GM23338 (cell line): ENCODE measurements around the gene ARHGEF3. TPM values are rescaled to one million over a fixed set of nuclear protein-coding genes. Genes with fewer than 3 reads are reported as not detected.

Experiments used
- ATAC-seq: fragments of 200-7000 bp; cut with Tn5 transposase; 3 replicates; pipeline ENCODE4 v1.9.1; 2020
- DNase-seq: peaks from one replicate; pipeline ENCODE4 v3.0.0-alpha.2; 2015; ENCODE audit warnings: low spot score
- H2AFZ ChIP-seq: fragments of 200-600 bp; sonication (generic); 2 replicates; pipeline ENCODE4 v1.8.0; 2016; ENCODE audit warnings: antibody characterized with exemption, mild to moderate bottlenecking, moderate library complexity
- H3F3A ChIP-seq: fragments of 200-600 bp; sonication (generic); replicated peaks from 2 replicates; pipeline ENCODE4 v1.8.0; 2017; ENCODE audit warnings: antibody characterized with exemption, mixed run types, low read depth
- H3K27ac ChIP-seq: fragments of 200-600 bp; sonication (generic); 2 replicates; pipeline ENCODE4 v1.6.1; 2016; ENCODE audit warnings: low read depth
- H3K27me3 ChIP-seq: fragments of 200-600 bp; sonication (generic); 2 replicates; pipeline ENCODE4 v1.8.0; 2016; ENCODE audit warnings: mild to moderate bottlenecking, mixed run types, moderate library complexity; ENCODE audit not compliant: insufficient read depth
- H3K36me3 ChIP-seq: fragments of 200-600 bp; sonication (generic); 2 replicates; pipeline ENCODE4 v1.8.0; 2016; ENCODE audit warnings: mild to moderate bottlenecking; ENCODE audit not compliant: insufficient read depth
- H3K4me1 ChIP-seq: fragments of 200-600 bp; sonication (generic); 2 replicates; pipeline ENCODE4 v1.8.0; 2016; ENCODE audit warnings: mild to moderate bottlenecking, moderate library complexity; ENCODE audit not compliant: insufficient read depth
- H3K4me2 ChIP-seq: fragments of 200-600 bp; sonication (generic); 2 replicates; pipeline ENCODE4 v1.7.1; 2017; ENCODE audit warnings: mixed run types
- H3K4me3 ChIP-seq: fragments of 200-600 bp; sonication (generic); 2 replicates; pipeline ENCODE4 v1.6.1; 2016; ENCODE audit warnings: mixed run types
- H3K79me2 ChIP-seq: fragments of 200-600 bp; sonication (generic); replicated peaks from 2 replicates; pipeline ENCODE4 v1.8.0; 2017; ENCODE audit warnings: mild to moderate bottlenecking; ENCODE audit not compliant: insufficient read depth
- H3K9me2 ChIP-seq: fragments of 200-600 bp; sonication (generic); 2 replicates; pipeline ENCODE4 v1.8.0; 2017; ENCODE audit not compliant: insufficient read depth
- H4K20me1 ChIP-seq: fragments of 200-600 bp; sonication (generic); replicated peaks from 2 replicates; pipeline ENCODE4 v1.8.0; 2017; ENCODE audit warnings: mild to moderate bottlenecking; ENCODE audit not compliant: insufficient read depth
- H3K27ac Mint-ChIP-seq: 2 replicates; pipeline ENCODE4 v1.8.0; 2020; ENCODE audit warnings: inconsistent platforms, mild to moderate bottlenecking, moderate library complexity, mixed read lengths
- H3K27me3 Mint-ChIP-seq: 3 replicates; pipeline ENCODE4 v1.8.0; 2022; ENCODE audit warnings: low read depth, mild to moderate bottlenecking, moderate library complexity, mixed read lengths, inconsistent platforms; ENCODE audit not compliant: insufficient read depth, poor library complexity
- H3K36me3 Mint-ChIP-seq: 3 replicates; pipeline ENCODE4 v1.8.0; 2021; ENCODE audit warnings: low read depth, mild to moderate bottlenecking, inconsistent platforms, moderate library complexity, mixed read lengths
- H3K4me1 Mint-ChIP-seq: 3 replicates; pipeline ENCODE4 v1.8.0; 2020; ENCODE audit warnings: mild to moderate bottlenecking, inconsistent platforms, mixed read lengths
- H3K4me3 Mint-ChIP-seq: 3 replicates; pipeline ENCODE4 v1.8.0; 2021; ENCODE audit warnings: moderate library complexity, mild to moderate bottlenecking, inconsistent platforms, mixed read lengths
- H3K9me3 Mint-ChIP-seq: 3 replicates; pipeline ENCODE4 v1.8.0; 2020; ENCODE audit warnings: moderate library complexity, mild to moderate bottlenecking, inconsistent platforms, mixed read lengths
- CREB1 ChIP-seq: fragments of 250-450 bp; sonication (Bioruptor Pico); IDR thresholded peaks from 2 replicates; pipeline ENCODE4 v1.5.0; 2020; ENCODE audit warnings: low read depth, mild to moderate bottlenecking, moderate library complexity
- EZH2 ChIP-seq: fragments of 200-600 bp; sonication (generic); IDR thresholded peaks from one replicate; pipeline ENCODE4 v1.8.0; 2017; ENCODE audit warnings: antibody characterized with exemption, mild to moderate bottlenecking, low read depth; ENCODE audit not compliant: unreplicated experiment
- EZH2phosphoT487 ChIP-seq: fragments of 200-600 bp; sonication (generic); IDR thresholded peaks from one replicate; pipeline ENCODE4 v1.8.1; 2018; ENCODE audit warnings: antibody characterized with exemption; ENCODE audit not compliant: unreplicated experiment
- JUNB ChIP-seq: IDR thresholded peaks from one replicate; pipeline ENCODE4 v1.6.1; 2016; ENCODE audit warnings: antibody characterized with exemption; ENCODE audit not compliant: unreplicated experiment
- NANOG ChIP-seq: IDR thresholded peaks from 2 replicates; pipeline ENCODE4 v1.6.1; 2016; ENCODE audit warnings: antibody characterized with exemption, borderline replicate concordance
- POLR2AphosphoS5 ChIP-seq: IDR thresholded peaks from 2 replicates; pipeline ENCODE4 v1.6.1; 2016; ENCODE audit warnings: antibody characterized with exemption, low read depth
- STAT1 ChIP-seq: IDR thresholded peaks from one replicate; pipeline ENCODE4 v1.6.1; 2016; ENCODE audit warnings: antibody characterized with exemption; ENCODE audit not compliant: unreplicated experiment
- ZNF114 ChIP-seq: fragments of 250-450 bp; sonication (Bioruptor Pico); IDR thresholded peaks from 2 replicates; pipeline ENCODE4 v1.5.0; 2020; ENCODE audit warnings: mild to moderate bottlenecking, moderate library complexity
- ZNF331 ChIP-seq: fragments of 250-450 bp; sonication (Bioruptor Pico); IDR thresholded peaks from 2 replicates; pipeline ENCODE4 v1.5.0; 2020; ENCODE audit warnings: low read depth, mild to moderate bottlenecking, moderate library complexity
- polyA plus RNA-seq: library from polyadenylated mRNA; unstranded; fragments of >200 nt; fragmentation: Nextera tagmentation; extraction: Ambion mirVana; gene quantifications from 2 replicates; pipeline ENCODE4 v1.2.1, GENCODE V29; 2016
- total RNA-seq: library from RNA; depleted of rRNA; stranded (reverse); fragments of >200 nt; shearing (Covaris generic); gene quantifications from 2 replicates; pipeline ENCODE4 v1.2.3, GENCODE V29; 2014
- TF ChIP-seq, protein P1 (sequence below): IDR thresholded peaks from one replicate; pipeline ENCODE4 v1.6.1; 2018; ENCODE audit warnings: antibody characterized with exemption; ENCODE audit not compliant: unreplicated experiment
- TF ChIP-seq, protein P2 (sequence below): IDR thresholded peaks from 2 replicates; pipeline ENCODE4 v1.6.1; 2016; ENCODE audit warnings: antibody characterized with exemption
- TF ChIP-seq, protein P3 (sequence below), 2 experiments: fragments of 200-600 bp in 1 of 2; sonication (generic) in 1 of 2; conservative IDR thresholded peaks; 2 replicates each; pipeline versions ENCODE4 v1.5.1 to v1.6.1; 2016 to 2017; ENCODE audit warnings: antibody characterized with exemption in 2 of 2, low read depth in 2 of 2, mild to moderate bottlenecking in 2 of 2, moderate library complexity in 1 of 2
- TF ChIP-seq, protein P4 (sequence below): fragments of 250-450 bp; sonication (Bioruptor Pico); IDR thresholded peaks from 2 replicates; pipeline ENCODE4 v1.5.0; 2020; ENCODE audit warnings: mild to moderate bottlenecking, moderate library complexity

Gene ARHGEF3
- total and polyA plus RNA-seq, 2 experiments from 2014 or later, result 5.0 to 5.1 TPM

DNA sequence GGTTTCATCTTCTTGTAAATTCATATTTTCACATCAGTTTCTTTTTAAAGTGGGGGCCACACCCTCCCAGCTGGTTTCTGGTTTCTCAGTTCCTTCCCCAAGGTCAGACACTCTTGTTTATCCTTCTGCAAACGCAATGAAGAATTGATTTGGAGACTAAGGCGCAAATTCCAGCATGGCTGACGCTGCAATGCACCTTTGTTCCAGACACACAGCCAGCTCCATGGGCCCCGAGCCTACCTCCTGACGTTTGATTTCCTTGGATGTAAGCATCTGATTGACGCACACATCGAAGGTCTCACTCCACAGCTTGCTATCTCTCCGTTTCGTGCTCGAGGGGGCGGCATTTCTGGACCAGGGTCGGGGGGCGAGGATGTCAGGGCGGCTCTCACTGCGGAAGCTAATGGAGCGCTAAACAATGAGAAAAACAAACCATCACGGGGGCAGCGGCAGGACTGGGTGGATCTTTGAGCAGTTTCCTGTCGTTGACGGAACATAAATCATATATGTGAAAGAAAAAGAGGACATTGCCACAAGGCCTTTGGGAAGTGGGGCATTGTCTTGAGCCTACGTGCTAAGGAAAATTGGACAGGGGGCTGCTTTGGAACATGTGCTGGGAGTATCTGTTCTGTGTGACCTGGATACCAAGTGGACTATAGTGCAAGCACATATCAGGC lies 46.9 kb downstream of the ARHGEF3 start:
- no peaks in the 10 kb centered on the region for H3K36me3 ChIP-seq
- Mint-ChIP-seq H3K27ac (no peak overlapping the region), H3K27me3 (peaks cover 8% of the 10 kb centered on the region), H3K36me3 (no peaks in the 10 kb centered on the region), H3K9me3 (no peaks in the 10 kb centered on the region), H3K4me3 (no peak overlapping the region), H3K4me1 (peaks cover 12% of the 10 kb centered on the region)
- H3K27me3 ChIP-seq, result no peaks in the 10 kb centered on the region
- H3K4me1 ChIP-seq, result peaks cover 4% of the 10 kb centered on the region; the same call in 1 of the 2 replicates
- no peak for DNase-seq
- H3F3A ChIP-seq, result no peaks in the 10 kb centered on the region
- H3K27ac ChIP-seq, result no peak overlapping the region
- no peak overlapping the region for H3K4me2 ChIP-seq
- H2AFZ ChIP-seq, result no peak overlapping the region
- ATAC-seq, result no peak
- H3K4me3 ChIP-seq, result no peak overlapping the region
- 0 out of 2 replicates have a peak, but pooled peaks cover 5% of the 10 kb centered on the region for H3K9me2 ChIP-seq
- no peaks in the 10 kb centered on the region for H4K20me1 ChIP-seq
- no peak for TF ChIP-seq STAT1
- TF ChIP-seq EZH2, result no peak
- TF ChIP-seq ZNF114 (CRISPR knock-in tag), result no peak
- no peak for TF ChIP-seq POLR2AphosphoS5
- TF ChIP-seq ZNF331 (CRISPR knock-in tag), result no peak
- TF ChIP-seq, protein P1, sequence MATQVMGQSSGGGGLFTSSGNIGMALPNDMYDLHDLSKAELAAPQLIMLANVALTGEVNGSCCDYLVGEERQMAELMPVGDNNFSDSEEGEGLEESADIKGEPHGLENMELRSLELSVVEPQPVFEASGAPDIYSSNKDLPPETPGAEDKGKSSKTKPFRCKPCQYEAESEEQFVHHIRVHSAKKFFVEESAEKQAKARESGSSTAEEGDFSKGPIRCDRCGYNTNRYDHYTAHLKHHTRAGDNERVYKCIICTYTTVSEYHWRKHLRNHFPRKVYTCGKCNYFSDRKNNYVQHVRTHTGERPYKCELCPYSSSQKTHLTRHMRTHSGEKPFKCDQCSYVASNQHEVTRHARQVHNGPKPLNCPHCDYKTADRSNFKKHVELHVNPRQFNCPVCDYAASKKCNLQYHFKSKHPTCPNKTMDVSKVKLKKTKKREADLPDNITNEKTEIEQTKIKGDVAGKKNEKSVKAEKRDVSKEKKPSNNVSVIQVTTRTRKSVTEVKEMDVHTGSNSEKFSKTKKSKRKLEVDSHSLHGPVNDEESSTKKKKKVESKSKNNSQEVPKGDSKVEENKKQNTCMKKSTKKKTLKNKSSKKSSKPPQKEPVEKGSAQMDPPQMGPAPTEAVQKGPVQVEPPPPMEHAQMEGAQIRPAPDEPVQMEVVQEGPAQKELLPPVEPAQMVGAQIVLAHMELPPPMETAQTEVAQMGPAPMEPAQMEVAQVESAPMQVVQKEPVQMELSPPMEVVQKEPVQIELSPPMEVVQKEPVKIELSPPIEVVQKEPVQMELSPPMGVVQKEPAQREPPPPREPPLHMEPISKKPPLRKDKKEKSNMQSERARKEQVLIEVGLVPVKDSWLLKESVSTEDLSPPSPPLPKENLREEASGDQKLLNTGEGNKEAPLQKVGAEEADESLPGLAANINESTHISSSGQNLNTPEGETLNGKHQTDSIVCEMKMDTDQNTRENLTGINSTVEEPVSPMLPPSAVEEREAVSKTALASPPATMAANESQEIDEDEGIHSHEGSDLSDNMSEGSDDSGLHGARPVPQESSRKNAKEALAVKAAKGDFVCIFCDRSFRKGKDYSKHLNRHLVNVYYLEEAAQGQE, result no peak
- no peak for TF ChIP-seq EZH2phosphoT487
- TF ChIP-seq NANOG, result no peak
- no peak for TF ChIP-seq JUNB
- TF ChIP-seq, protein P2, sequence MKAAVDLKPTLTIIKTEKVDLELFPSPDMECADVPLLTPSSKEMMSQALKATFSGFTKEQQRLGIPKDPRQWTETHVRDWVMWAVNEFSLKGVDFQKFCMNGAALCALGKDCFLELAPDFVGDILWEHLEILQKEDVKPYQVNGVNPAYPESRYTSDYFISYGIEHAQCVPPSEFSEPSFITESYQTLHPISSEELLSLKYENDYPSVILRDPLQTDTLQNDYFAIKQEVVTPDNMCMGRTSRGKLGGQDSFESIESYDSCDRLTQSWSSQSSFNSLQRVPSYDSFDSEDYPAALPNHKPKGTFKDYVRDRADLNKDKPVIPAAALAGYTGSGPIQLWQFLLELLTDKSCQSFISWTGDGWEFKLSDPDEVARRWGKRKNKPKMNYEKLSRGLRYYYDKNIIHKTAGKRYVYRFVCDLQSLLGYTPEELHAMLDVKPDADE, result no peak
- TF ChIP-seq CREB1, result no peak
- TF ChIP-seq, protein P3, sequence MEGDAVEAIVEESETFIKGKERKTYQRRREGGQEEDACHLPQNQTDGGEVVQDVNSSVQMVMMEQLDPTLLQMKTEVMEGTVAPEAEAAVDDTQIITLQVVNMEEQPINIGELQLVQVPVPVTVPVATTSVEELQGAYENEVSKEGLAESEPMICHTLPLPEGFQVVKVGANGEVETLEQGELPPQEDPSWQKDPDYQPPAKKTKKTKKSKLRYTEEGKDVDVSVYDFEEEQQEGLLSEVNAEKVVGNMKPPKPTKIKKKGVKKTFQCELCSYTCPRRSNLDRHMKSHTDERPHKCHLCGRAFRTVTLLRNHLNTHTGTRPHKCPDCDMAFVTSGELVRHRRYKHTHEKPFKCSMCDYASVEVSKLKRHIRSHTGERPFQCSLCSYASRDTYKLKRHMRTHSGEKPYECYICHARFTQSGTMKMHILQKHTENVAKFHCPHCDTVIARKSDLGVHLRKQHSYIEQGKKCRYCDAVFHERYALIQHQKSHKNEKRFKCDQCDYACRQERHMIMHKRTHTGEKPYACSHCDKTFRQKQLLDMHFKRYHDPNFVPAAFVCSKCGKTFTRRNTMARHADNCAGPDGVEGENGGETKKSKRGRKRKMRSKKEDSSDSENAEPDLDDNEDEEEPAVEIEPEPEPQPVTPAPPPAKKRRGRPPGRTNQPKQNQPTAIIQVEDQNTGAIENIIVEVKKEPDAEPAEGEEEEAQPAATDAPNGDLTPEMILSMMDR (conservative IDR thresholded peaks at IDR 0.05; ENCODE audit: low read depth in 2 of 2), result no peak
- TF ChIP-seq, protein P4, sequence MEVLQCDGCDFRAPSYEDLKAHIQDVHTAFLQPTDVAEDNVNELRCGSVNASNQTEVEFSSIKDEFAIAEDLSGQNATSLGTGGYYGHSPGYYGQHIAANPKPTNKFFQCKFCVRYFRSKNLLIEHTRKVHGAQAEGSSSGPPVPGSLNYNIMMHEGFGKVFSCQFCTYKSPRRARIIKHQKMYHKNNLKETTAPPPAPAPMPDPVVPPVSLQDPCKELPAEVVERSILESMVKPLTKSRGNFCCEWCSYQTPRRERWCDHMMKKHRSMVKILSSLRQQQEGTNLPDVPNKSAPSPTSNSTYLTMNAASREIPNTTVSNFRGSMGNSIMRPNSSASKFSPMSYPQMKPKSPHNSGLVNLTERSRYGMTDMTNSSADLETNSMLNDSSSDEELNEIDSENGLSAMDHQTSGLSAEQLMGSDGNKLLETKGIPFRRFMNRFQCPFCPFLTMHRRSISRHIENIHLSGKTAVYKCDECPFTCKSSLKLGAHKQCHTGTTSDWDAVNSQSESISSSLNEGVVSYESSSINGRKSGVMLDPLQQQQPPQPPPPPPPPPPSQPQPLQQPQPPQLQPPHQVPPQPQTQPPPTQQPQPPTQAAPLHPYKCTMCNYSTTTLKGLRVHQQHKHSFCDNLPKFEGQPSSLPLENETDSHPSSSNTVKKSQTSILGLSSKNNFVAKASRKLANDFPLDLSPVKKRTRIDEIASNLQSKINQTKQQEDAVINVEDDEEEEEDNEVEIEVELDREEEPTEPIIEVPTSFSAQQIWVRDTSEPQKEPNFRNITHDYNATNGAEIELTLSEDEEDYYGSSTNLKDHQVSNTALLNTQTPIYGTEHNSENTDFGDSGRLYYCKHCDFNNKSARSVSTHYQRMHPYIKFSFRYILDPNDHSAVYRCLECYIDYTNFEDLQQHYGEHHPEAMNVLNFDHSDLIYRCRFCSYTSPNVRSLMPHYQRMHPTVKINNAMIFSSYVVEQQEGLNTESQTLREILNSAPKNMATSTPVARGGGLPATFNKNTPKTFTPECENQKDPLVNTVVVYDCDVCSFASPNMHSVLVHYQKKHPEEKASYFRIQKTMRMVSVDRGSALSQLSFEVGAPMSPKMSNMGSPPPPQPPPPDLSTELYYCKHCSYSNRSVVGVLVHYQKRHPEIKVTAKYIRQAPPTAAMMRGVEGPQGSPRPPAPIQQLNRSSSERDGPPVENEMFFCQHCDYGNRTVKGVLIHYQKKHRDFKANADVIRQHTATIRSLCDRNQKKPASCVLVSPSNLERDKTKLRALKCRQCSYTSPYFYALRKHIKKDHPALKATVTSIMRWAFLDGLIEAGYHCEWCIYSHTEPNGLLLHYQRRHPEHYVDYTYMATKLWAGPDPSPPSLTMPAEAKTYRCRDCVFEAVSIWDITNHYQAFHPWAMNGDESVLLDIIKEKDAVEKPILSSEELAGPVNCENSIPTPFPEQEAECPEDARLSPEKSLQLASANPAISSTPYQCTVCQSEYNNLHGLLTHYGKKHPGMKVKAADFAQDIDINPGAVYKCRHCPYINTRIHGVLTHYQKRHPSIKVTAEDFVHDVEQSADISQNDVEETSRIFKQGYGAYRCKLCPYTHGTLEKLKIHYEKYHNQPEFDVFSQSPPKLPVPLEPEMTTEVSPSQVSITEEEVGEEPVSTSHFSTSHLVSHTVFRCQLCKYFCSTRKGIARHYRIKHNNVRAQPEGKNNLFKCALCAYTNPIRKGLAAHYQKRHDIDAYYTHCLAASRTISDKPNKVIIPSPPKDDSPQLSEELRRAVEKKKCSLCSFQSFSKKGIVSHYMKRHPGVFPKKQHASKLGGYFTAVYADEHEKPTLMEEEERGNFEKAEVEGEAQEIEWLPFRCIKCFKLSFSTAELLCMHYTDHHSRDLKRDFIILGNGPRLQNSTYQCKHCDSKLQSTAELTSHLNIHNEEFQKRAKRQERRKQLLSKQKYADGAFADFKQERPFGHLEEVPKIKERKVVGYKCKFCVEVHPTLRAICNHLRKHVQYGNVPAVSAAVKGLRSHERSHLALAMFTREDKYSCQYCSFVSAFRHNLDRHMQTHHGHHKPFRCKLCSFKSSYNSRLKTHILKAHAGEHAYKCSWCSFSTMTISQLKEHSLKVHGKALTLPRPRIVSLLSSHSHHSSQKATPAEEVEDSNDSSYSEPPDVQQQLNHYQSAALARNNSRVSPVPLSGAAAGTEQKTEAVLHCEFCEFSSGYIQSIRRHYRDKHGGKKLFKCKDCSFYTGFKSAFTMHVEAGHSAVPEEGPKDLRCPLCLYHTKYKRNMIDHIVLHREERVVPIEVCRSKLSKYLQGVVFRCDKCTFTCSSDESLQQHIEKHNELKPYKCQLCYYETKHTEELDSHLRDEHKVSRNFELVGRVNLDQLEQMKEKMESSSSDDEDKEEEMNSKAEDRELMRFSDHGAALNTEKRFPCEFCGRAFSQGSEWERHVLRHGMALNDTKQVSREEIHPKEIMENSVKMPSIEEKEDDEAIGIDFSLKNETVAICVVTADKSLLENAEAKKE (CRISPR knock-in tag), result no peak
- H3K79me2 ChIP-seq, result no peaks in the 10 kb centered on the region
